ENCODE measurements around the gene ARHGAP27. TPM values are rescaled to one million over a fixed set of nuclear protein-coding genes. Genes with fewer than 3 reads are reported as not detected.
A peak's percentile ranks its signal among the peaks of the same experiment; 100 is the strongest.

Gene ARHGAP27
- total and polyA plus RNA-seq, 2 of the 13 experiments (the other 11 are each of a cell fraction or from before 2014, with no cell fraction given) = 15.5 to 18.9 TPM

- TF ChIP-seq NRL (CRISPR knock-in tag; IDR thresholded peaks at IDR 0.05; ENCODE audit: borderline replicate concordance) (no peak; the same call in 1 of the 2 replicates), DBP (CRISPR knock-in tag; IDR thresholded peaks at IDR 0.05; ENCODE audit: not compliant biosample characterization) (peak; percentile 65), SMAD9 (CRISPR knock-in tag; IDR thresholded peaks at IDR 0.05) (no peak), ZNF20 (CRISPR knock-in tag; IDR thresholded peaks at IDR 0.05) (no peak), THAP7 (CRISPR knock-in tag; IDR thresholded peaks at IDR 0.05) (peak; percentile 84; the same call in 1 of the 2 replicates), FOXP4 (CRISPR knock-in tag; IDR thresholded peaks at IDR 0.05) (no peak), ZNF773 (CRISPR knock-in tag; IDR thresholded peaks at IDR 0.05; ENCODE audit: borderline replicate concordance) (no peak), CCAR2 (optimal IDR thresholded peaks at IDR 0.05; ENCODE audit: low read depth, low read length) (no peak), ZNF691 (CRISPR knock-in tag; IDR thresholded peaks at IDR 0.05; ENCODE audit: borderline replicate concordance, low read depth) (no peak), ZNF17 (CRISPR knock-in tag; IDR thresholded peaks at IDR 0.05) (no peak), ZNF441 (CRISPR knock-in tag; IDR thresholded peaks at IDR 0.05; ENCODE audit: borderline replicate concordance) (peak; percentile 33; the same call in 1 of the 2 replicates), ZSCAN5A (CRISPR knock-in tag; IDR thresholded peaks at IDR 0.05; ENCODE audit: borderline replicate concordance) (no peak), CENPBD1 (CRISPR knock-in tag; IDR thresholded peaks at IDR 0.05; ENCODE audit: borderline replicate concordance, low read depth) (no peak), ETV6 (CRISPR knock-in tag; conservative IDR thresholded peaks at IDR 0.05) (no peak), TEAD2 (CRISPR knock-in tag; IDR thresholded peaks at IDR 0.05) (no peak), ZSCAN31 (CRISPR knock-in tag; IDR thresholded peaks at IDR 0.05; ENCODE audit: low read depth) (peak; percentile 30; the same call in 1 of the 2 replicates), ATF7 (IDR thresholded peaks at IDR 0.05) (no peak), ATF7 (CRISPR knock-in tag; IDR thresholded peaks at IDR 0.05) (no peak), ZBTB33 (CRISPR knock-in tag; IDR thresholded peaks at IDR 0.05) (peak; percentile 75)
Measured at GRCh38 chr17:45428050-45428617, 4.5 kb downstream of the ARHGAP27 start (continued).

Data from HepG2 (cell line).